Measurements from ENCODE around the gene TUBA4B.
"Not testable (repeated sequence)": the region's sequence is repeated elsewhere in the genome, so short reads cannot be mapped to it uniquely, and the experiment has no call there.

TUBA4B gene

DNA sequence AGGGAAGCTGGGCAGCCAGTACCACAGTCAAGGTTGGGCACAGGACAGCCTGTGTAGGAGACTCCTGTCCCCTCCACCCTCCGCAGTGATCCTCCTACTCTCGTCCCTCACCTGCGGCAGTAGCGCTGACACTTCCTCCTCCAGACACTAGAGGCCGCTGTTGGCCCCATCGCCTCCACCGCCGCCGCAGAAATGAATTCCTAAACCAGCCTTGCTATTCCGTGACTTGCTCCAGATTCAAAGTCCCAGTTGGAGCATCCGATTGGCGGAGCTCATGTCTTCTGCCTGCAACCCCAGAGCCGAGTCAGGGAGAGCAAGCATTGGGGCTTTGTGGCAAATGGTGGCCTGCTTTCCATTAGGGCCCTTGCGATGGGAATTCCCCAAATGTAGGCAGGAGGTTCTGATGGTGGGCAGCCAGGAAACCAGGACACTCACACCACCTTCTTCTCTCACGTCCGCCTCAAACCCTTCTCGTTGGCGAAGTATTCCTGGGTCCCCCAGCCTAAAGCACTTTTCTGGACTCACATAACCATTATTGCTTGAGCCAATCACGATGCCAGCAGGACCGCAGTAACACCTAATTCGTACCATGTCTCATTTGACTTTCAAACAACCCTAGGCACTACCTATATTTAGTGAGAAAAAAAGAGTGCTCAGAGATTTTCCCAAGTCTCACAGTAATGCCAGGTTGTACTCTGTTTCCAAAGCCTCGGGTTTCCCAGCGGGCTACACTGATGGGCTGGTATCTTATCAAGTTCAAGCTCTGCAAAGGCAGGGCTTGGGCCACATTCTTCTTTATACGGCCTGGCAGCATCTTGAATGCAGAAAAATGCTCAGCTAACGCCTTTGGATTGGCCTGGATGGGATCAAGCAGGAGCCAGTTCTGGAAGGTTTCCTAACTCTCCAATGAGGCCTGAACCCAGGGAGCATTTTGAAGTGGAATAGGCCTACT, 24.9 kb downstream of the TUBA4B start:
- DNase-seq, result peak; percentile 50

DNA sequence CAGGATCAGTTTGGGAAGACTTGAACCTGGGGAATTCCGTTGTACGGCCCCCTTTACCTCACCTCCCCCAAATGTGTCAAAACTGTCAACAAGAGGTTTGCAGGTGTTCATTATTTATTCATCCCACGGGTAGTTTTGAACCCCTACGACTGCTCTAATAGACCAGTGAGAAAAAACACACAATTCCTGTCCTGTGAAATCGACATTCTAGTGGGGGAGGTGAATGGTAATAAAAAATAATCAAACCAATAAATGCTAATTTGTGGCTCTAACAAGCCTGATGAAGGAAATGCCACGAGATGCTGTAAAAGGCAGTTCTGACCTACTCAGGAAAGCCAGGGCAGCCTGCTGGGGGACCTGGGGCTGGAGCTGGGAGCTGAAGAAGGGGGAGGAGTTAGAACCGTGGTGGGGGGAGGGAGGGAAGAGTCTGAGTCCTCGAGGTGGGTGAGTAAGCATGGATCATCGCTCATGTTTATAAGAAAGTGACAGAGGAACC, 25.7 kb downstream of the TUBA4B start:
- no peak for DNase-seq

DNA sequence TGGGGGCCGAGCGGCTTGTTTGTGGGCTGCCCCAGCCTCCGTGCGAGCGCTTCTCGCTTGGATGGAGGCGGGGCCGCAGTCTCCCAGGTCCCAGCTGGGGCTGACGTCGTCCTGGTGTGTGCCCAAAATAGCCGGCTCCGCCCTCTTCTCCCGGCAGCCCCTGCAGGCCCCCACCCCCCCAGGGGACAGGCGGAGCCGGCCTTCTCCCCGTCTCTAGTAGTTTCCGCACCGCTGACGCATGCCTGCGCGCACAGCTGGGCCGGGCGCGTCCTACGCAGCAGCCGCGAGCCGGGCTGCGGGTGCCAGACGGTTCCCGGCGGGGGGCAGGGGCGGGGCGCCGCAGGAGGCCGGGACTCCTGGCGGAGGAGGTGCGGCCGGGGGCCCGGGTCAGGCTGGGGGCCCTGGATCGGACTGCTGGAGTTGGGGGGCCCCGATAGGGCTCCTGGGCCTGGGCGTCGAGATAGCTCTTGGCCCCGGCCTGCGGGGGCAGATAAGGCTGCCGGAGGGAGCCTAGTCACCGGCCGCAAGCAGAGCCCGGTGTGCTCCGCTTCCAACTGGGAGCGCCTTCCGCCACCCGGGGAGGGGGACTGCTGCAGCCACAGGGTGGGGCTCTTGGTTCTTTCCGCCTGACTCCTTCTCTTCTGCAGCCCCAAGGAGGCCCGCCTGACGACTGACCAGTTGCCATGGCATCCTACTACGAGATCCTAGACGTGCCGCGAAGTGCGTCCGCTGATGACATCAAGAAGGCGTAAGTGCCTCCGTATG, 26.3 kb downstream of the TUBA4B start, which contains the start of gene DNAJB2:
TSS of gene DNAJB2 (plus strand) at position 216 of the 765 bp plus-strand sequence. CDS start at position 684, 468 bp downstream.
- DNase-seq, result peak; percentile 95

DNA sequence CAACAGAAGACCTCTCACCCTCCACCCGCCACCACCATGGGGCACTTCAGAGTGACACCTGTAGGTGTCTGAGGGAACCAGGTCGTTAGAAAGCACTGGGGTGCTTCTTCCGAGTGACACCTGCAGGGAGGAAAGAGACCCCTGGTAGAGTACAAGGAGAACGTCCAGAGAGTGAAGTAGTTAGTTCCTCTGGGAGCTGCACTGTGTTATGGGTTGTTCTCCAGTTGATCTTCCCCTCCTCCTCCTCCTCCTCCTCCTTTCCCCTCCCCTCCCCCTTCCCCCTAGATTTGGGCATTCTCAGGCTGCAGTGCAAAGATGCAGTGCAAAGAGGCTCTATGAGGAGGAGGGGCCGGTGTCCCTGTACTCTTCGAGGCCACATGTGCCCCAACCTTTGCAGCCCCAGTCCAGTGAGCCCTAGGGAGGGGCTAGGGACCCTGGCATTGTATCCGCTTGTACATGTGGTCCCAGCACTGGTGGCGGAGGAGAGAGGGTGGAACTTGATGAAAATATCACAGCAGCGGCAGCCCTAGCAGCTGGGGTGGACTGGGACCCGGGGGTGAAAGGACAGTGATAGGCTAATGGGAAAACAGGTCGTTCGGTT, 27.0 kb downstream of the TUBA4B start:
- no peak for DNase-seq

DNA sequence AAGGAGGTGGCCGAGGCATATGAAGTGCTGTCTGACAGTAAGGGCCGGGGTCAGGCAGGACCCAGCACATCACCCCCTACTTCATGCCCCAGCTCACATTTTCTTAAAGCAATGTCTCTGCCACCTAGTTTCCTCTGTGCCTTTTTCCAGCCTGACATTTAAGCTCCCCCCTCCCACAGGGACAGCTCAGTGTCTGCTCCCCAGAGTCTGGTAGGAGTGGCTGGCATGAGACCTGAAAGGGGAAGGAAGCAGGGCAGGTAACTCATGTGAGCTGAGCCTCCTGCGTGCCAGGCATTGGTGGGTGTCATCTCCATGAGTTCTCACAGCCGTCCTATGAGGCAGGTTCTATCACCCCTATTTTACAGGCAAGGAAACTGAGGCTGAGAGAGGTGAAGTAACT, 27.6 kb downstream of the TUBA4B start:
- DNase-seq, result no peak

DNA sequence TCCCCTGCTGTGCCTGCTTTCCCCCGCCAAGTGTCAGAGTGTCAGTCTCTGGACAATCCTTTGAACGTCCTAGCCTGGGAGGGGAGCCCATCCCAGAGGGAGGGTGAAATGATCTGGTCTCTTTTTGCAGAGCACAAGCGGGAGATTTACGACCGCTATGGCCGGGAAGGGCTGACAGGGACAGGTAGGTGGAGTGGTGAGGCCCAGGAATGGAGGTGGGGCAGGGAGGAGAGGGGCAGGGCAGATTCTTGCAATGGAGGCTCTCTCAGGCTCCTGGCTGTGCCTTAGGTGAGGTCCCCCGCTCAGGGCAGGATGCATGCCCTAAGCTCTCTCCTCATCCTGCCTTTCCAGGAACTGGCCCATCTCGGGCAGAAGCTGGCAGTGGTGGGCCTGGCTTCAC, 28.5 kb downstream of the TUBA4B start:
- no peak for DNase-seq

DNA sequence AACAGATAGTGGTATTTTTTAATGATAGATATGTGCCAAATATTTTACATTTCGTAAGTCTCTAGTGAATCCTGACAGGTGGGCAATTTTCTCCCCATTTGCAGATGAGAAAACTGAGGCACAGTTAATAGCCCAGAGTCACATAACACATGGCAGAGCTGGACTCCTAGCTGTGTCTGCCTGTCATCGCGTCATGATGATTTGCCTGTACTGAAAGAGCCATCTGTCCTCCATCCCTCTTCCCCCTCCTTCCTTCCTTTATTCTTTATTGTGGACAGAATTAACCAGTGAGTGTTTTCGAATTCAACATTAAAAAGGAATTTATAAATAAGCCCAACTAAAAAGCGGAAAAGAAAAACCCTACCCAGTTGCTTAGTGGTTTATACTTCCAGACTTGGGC, 29.3 kb downstream of the TUBA4B start:
- DNase-seq, result no peak

DNA sequence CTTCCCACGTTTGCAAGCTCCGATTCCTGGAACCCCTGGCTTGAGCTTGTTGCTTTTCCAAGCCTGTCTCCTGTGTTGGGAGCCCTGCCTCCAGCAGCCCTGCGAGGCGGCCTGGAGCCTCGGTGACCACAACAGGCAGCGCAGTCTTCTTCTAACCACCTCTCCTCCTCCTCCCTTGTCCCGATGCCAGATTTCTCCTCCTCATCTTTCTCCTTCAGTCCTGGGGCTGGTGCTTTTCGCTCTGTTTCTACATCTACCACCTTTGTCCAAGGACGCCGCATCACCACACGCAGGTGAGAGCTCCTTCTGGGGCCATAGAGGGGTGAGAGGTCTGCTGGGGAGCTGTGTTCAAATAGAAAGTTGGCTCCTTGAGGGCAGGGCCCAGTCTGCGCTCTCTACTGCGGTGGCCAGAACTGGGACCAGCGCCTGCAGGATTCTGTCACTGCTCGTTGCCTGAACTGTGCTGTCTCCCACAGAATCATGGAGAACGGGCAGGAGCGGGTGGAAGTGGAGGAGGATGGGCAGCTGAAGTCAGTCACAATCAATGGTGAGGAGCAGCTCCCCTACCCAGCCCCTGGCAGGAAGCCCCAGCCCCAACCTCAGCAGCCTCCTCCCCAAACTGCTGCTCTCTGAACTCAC, 30.0 kb downstream of the TUBA4B start:
- DNase-seq, result no peak

DNA sequence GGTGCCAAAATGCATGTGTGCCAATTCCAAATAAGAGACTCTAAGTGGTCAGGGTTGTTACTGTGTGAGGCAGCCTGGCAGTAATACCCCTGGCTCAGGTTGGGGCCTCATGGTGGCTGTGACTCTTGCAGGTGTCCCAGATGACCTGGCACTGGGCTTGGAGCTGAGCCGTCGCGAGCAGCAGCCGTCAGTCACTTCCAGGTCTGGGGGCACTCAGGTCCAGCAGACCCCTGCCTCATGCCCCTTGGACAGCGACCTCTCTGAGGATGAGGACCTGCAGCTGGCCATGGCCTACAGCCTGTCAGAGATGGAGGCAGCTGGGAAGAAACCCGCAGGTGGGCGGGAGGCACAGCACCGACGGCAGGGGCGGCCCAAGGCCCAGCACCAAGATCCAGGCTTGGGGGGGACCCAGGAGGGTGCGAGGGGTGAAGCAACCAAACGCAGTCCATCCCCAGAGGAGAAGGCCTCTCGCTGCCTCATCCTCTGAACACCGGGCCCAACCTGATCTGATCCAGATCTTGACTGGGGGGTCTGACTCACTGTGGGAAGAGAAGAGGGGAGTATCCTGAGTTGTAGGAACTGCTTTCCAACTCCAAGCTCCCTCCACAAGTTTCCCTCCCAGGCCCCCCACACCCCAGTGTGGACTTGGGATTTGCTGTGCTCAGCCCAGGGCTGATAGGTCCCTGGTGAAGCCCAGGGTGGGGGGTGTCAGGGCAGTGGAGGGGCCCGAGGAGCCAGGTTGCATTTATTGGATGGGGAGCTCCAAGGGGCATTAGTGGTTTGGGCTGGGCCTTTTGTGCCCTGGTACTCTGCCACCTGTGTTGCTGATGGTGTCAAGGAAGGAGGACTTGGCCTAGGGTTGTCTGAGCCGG, 31.7 kb downstream of the TUBA4B start:
- DNase-seq, result no peak

DNA sequence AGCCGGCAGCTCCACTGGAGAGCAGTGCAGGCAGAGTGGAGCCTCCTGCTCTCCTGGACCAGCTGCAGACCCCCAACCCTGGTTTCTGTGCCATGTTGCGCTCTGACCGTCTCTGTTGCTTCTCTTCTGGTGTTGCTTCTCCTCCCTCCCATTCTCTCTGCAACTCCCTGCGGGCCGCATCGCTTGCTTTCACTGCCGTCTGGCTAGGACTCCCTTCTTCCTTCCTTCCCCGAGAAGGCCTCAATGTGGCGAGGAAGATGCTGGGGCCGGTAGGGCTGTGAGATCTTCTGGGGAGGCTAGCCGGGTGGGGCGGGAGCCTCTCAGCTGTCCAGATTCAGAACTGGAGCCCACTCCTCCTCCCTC, 32.3 kb downstream of the TUBA4B start:
- no peak for DNase-seq

DNA sequence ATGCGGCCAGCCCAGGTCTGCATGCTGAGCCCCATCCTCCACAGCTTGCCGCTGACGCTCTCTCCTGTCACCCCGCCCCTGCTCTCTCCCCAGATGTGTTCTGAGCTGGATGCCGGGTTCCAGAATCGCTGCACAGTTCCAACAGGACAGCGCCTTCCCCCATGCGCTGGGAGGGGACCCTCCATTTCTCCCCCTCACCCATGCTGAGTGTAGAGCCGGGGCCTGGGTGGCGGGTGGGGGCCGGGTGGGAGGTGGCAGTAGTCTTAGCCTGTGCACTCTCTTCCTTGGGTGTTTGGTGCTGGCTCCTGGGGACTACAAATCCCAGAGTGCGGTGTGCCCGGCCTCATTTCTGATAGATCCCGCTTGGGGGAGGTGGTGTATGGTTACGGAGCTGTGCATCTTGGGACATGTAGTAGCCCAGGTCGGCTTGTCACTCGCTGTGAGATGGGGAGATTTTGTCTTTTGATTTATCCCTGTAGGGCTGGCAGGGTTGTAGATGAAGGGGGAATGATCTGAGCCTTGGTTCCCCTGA, 32.9 kb downstream of the TUBA4B start:
- DNase-seq, result no peak

DNA sequence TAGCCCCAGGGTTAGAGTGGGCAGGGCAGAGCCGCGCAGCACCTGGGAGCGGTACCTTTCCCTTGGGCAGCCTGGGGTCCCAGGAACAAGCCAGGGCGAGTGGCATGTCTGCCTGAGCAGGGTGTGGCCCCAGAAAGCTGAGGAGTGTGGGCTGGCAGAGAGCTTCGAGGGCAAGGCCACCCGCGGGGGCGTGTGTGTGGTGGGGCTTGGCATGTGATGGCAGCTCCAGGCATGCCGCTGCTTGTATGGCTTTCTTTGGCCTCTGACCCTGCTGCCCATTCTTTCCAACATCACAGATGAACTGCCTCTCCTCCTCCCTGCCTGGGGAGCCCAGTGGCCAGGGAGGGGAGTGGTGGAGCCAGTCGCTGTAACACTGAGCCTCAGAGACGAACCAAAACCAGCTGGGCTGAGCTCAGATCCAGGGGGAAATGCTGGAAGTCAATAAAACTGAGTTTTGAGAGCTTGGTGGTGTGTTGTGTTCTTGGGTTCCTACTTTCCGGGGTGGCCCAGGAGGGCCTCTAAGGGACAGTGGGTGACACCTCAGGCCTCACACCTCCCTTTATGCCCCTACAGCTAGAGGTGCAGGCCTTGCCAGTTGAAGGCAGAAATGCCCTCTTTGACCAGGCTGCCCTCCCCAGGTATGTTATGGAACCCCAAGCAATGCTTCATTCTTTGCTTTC, 33.5 kb downstream of the TUBA4B start:
- peak; percentile 10 for DNase-seq

DNA sequence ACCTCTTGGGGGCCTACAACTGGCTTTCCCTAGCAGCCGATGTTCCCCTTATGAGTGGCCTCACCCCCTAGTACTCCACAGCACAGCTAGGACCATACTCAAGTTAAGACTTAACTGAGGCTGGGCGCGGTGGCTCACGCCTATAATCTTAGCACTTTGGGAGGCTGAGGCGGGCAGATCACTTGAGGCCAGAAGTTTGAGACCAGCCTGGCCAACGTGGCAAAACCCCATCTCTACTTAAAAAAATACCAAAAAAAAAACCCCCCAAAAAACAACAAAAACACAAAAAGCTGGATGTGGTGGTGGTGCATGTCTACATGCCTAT, 34.0 kb downstream of the TUBA4B start:
- not testable (repeated sequence) for DNase-seq

DNA sequence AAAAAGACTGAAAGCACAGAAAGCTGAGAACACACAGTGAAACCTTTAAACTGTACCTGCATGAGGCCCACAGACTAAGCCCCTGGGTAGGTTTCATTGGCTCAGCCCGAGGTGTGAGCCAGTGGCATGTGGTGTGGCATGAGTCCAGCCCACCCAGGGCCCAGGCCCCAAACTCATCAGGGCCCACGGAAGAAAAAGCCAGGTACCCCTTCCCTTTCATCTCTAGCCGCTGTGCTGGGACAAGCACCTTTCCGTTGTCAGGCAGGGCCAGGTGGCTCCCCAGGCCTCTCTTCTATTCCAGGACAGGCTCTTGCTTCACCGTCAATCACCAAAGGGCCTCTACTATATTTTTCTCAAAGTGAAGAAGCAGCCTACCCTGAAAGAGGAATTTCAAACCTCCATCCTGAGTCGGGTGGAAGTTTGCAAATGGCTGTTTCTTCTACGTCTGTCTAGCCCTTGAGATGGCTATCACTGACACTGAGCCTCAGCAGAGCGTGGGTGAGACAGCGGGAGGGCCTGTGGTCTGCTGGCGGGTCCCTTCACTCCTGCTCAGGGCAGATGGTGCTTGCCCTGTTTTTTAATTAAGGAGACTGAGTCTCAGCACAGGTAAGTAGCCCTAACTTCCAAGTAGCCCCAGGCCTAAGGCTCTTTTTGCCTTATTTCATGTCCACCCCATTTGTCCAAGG, 34.7 kb downstream of the TUBA4B start:
- DNase-seq, result no peak

DNA sequence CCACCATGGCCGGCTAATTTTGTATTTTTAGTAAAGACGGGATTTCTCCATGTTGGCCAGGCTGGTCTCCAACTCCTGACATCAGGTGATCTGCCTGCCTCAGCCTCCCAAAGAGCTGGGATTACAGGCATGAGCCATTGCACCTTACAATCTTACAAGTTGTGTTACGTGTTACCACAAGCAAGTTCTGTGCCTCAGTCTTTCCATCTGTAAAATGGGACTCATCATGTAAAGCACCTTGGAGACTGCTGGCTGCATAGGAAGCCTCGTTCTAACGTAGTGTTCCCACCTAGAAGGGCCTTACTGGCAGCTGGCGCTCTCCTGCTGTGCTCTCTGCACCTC, 36.1 kb downstream of the TUBA4B start:
- no peak for DNase-seq

DNA sequence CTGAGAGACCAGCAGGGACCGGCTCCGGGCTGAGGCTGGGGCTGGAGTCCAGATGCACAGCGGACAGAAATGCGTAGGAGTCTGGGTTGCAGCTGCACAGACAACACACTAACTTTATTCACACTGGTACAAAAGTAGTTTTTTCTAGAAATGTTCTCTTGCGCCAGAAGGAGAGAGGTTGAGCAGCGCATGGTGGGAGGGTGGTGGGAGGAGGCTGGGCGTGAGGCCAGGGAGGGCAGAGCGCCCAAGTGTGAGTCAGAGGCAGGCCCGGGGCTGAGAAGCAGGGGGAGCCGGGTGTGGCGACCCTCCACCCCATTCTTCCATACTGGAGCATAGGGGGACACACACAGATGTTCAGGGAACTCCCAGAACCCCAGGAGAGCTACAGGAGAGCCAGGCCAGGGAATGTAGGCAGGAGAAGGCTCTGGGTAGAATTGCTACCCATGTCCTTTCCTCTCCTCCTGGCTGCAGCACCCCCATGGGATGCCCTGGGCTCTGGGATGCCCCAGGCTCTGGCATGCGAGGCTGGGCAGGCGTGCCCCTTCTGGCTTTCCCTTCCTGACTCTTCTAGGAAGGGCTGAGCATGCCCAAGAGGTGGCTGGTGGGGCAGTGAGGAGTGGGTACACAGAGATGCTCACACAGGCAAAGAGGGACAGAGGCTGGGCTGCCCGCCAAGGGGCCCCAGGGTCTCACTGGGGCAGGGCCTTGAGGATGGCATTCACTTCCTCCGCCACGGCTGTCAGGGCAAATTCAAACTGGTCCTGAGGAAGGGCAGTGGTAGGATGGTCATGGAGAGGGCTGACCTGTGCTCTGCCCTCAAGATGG, 36.7 kb downstream of the TUBA4B start:
- peak; percentile 51 for DNase-seq

DNA sequence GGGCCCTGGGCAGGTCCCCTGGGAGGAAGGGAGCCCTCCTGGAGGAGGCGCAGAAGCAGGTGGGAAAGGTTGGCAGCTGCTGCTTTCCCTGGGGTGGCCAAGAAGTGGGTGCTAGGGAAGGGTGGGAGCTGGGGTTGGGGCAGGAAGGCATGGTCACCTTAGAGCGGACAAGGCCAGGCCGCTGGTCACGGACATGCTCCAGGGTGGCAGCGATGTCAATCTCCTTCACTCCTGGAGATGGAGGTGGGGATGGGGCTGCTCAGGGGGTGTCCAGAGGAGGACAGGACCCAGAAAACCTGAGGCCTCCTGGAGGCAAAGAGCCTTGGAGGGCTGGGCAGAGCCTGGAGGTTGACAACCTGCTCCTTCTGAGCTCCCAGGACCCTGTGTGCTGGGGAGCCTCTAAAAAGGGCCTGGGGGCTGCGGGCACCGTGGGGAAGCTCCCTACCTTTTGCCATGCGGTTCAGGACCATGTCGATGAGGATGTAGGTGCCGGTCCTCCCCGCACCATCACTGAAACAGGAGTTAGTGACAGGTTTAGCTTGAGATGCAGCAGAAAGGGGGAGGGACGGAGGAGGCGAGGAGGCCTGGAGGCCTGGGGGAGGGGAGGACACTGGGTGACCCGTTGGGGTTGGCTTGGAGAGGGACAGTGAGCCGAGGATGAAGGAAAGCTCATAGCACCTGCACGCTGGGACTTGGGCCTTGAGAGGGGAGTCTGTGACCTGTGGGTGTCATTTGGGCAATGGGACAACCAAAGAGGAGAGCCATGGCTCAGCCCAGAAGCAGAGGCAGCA, 37.5 kb downstream of the TUBA4B start:
- no peak for DNase-seq

DNA sequence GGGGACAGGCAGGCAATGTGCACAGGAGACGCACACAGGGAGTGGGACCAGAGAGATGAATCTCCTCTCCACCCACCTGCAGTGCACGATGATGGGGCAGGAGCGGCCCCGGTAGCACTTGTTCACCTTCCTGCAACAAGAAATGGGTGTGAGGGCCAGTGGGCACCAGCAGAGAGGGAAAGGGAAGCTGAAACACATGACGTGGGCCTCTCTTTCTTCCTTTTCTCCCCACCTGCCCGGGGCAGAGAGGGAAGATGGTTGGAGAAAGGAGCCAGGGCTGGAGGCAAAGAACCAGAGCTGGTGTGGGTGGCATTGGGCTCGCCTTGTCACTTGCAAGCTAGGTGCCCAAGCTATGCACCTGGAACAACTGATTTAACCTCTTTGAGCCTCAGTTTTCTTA, 38.4 kb downstream of the TUBA4B start:
- DNase-seq, result no peak
